Stimulated activated CD8-positive, alpha-beta memory T cell treated with anti-CD3 and anti-CD28 coated beads, Interleukin-4, amount 100 ng/mL, for 1 hour (primary cell): Measurements from ENCODE around the gene POLR2I.

Experiments used
- DNase-seq, 2 donors: peaks; one replicate each; pipeline ENCODE4 v3.0.0-alpha.2; 2020; ENCODE audit warnings: low read depth in 2 of 2, low spot score in 1 of 2

Gene POLR2I

GRCh38 chr19:36064826-36065225 is 49.8 kb downstream of the POLR2I start:
- DNase-seq, result no peak
